HG03196 (cell line): ENCODE results near the gene NOL6.
"Not testable (repeated sequence)": the region's sequence is repeated elsewhere in the genome, so short reads cannot be mapped to it uniquely, and the experiment has no call there.

Source experiments
- ATAC-seq: cut with Tn5 transposase; IDR thresholded peaks from one replicate; pipeline ENCODE4 v1.9.1; 2021; ENCODE audit not compliant: unreplicated experiment

NOL6 gene

GRCh38 chr9:33472881-33473615 is 676 bp downstream of the NOL6 start:
- no peak for ATAC-seq

DNA sequence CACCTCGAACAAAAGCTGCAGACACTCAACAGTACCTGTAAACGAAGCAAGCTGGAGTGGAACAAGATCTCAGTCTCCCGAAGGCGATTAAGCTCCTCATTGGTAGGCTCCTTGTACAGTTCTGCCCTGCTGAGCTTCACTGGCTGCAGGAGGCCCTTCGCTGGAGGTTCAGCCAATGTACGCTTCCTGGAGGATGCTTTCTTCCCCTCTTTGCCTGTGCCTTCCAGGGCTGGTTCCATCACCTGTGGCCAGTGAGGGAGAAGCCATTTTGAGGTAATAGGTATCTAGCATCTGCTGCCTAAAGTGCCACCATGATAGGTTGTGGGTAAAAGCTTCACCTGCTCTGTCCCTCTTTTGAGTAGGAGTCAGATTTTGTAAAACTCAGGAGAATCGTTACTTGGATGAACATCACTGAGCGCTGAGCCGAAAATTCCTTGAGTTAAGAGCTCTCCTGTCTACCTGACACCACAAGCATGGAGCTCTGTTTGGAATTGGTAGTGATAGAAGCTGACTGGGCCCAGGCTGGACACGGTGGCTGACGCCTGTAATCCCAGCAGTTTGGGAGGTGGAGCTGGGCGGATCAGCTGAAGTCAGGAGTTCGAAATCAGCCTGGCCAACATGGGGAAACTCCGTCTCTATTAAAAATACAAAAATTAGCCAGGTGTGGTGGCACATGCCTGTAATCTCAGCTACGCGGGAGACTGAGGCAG is 1.4 kb downstream of the NOL6 start:
- ATAC-seq = no peak

DNA sequence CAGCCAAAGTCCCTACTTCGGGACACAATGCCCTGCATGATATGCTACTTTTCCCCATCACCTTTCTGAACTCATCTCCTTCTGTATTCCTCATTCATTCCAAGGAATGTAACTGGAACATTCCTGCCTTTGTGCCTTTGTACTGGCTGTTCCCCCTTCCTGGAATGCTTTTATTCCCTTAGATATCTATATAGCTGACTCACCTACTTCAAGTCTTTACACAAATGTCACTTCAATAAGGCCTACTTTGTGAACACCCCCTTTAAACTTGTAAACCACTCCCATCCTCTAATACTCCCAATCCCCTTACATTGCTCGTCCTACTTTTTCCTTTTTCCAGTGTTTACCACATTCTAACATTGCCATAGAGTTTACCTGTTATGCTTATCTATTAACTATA is 2.4 kb downstream of the NOL6 start:
- no peak for ATAC-seq

- ATAC-seq = no peak
Measured at GRCh38 chr9:33469891-33470290, 3.8 kb downstream of the NOL6 start.

- no peak for ATAC-seq
Measured at GRCh38 chr9:33468797-33469621, 4.7 kb downstream of the NOL6 start.

DNA sequence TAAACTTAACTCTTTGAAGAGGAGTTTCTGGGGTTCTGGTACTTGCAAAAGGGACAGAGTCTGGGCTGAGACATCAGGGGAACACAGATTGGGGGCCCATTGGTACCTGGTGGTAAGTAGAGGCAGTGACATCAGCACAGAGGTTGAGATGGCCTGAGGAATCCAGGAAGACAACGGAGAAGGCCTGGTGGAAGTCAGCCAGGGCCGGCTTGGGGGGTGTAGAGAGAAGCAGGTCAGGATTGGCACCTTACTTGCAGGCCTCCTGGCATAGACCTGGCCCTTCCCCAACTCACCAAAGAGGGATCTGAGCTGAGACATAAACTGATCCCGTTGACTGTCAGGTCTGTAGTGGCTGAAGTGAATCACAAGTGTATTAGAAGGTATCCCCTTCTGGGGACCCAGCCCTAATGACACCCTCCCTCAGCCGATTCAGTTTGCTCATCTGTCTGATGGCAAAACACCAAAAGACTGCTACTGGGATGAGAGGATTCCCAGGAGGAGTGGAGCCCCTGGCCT is 5.5 kb downstream of the NOL6 start:
- ATAC-seq = no peak

DNA sequence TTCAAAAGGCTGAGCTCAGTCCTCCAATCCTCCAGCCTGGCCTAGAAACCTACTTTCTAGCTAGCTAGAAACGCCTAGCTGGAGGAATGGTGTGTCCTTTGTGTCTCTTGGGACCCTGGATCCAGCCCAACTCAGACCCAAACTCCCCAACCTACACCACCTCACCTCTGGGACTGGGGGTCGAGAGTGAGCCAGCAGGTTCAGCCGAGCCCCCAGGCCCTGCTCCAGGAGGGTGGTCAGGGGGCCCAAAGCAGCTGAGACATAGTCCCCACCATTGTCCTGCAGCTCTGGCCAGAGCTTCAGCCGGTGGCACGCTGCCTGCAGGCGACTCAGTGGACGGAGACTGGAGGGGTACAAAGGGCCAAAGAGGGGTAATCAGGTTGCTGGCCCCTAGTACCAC is 6.2 kb downstream of the NOL6 start:
- ATAC-seq = no peak

DNA sequence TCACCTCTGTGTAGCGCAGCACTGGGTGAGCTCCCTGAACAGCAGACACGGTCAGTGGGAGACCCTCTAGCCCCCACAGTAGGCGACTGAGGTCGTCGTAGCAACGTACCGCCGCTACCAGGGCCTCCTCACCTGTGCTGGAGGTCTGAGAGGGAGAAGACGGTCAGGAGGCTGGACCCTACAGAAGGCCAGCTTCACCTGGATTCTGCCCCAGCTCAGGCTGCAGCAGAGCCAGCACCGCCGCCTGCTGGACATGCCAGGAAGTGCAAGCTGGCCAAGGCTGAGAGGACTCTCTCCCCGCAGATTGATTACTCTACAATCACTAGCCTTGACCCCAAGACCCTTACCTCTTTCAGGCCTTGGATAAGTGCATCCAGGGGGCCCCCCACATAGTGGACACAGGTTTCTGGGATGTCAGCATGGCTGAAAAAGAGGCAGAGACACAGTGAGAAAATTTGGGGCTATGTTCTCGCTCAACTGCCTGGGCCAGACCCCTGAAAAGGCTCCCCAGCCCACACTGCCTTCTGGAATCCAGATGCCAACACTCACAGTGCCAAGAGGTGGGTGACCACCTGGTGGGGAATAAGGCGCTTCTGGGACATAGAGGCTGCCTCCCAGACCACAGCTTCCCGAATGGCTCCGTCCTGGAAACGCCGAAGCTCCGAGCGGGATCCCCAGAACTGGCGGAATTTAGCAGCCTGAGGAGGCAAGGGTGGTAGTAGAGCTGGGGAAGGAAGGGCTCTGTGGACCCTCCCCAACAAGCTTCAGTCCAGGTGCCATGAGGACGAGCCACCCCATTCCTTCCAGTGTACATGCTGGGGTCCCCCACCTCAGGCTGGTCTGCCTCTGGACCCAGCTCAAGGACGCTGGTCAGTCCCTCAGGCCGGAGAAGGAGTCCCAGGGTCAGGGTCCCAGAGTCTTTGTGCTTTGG is 6.9 kb downstream of the NOL6 start:
- ATAC-seq = no peak

DNA sequence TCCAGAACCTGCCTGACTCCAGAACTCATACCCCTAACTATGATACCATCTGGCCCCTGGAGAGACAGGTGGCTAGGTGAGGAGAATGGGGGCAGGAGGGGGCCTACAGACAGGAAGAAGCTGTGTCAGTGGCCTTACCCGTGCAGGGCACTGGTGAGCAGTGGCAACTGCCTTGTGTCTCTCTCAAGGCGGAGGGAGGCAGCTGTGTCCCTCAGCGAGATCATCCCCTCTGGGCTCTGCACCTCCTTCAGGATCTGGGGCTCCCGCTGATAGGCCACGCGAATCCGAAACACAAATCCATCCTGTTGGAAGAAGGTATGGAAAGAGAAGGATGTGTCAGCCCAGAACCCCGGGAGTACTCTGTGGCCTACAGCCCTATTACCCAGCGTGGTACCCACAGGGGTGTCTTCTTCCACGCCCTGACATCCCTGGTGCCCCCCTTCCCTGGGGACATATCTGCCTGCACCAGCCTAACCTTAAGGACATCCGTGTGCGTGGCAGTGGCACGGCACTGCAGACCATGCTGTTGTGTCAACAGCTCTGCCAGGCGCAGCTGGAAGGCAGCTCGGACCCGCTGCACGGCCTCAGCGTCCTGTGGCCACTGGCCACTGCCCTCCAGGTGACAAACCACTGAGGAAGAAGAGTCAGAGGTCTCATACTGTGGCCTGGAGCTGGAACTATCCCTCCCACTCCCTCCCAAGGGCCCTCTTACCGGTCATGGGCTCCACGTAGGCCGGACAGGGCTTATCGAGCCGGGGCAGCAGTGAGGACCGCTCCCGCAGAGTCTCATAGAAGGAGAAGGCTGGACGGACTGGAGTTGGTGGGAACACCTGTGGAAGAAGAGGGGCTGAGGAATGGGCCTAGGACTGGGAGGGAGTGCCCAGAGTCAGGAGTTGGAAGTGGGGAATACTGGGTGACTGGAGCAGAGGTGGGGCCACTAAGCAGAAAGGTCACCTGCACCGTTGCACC is 7.8 kb downstream of the NOL6 start:
- no peak for ATAC-seq

- no peak for ATAC-seq
Measured at GRCh38 chr9:33465096-33465495, 8.6 kb downstream of the NOL6 start.

DNA sequence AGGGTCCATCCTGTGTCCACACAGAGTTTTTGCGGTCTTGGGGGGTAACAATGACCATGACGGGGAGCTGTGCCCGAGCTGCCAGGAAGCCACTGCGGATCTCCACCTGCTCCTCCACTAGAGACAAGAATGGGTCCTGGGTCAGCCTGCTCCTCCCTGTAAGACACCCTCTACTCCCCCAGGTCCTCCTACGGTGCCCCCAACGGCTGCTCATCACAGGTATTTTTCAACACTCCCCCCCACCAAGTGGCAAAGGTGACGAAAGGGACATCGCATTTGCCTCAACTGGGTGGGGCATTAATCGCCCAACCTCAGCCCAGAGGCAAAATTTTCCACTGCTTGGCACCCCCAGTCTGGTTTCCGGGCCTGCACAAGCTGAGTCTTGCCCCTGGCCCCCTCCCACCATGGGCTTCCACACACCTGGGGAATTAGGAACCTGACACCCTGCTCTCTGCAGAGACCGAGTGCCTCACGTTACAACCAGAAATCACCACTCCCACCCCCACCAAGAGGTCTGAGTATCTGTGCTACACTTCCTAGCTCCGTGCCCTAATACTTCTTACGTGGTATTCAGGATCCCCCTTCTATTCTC is 9.6 kb downstream of the NOL6 start:
- no peak for ATAC-seq

- no peak for ATAC-seq
Measured at GRCh38 chr9:33463151-33463550, 10.6 kb downstream of the NOL6 start.

DNA sequence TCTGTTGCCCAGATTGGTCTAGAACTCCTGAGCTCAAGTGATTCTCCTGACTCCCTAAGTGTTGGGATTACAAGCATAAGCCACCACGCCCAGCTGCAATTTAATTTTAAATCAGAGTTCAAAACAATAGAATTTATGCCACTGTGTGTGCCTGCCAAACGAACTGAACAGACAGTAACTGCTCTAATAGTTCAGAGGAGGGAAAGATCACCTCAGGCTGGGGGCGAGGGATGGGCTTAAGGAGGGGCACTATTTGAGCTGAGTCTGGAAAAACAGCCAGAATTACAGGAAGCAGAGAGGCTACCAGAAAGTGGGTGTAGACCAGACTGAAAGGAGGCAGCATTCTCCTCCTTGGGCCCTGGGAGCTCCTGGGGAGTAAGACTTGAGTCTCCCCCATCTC is 12.2 kb downstream of the NOL6 start:
- no peak for ATAC-seq

DNA sequence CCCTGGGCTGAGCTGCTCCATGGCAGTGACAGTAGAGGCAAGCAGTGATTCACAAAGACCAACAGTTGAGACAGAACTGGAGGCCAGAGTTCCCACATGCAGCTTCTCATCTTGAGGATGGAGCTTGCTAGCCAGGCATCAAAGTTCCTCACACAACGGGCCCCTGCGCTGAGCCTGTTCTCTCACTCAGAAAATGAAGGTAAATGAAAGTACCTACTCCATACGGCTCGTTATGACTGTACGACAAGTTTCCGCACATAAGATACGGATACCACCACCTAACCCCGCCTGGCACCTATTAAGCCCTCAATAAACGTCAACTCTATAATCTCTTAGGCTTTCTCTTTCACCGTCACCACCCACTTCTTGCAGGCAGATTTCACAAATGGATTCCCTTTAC is 12.9 kb downstream of the NOL6 start:
- ATAC-seq = no peak

DNA sequence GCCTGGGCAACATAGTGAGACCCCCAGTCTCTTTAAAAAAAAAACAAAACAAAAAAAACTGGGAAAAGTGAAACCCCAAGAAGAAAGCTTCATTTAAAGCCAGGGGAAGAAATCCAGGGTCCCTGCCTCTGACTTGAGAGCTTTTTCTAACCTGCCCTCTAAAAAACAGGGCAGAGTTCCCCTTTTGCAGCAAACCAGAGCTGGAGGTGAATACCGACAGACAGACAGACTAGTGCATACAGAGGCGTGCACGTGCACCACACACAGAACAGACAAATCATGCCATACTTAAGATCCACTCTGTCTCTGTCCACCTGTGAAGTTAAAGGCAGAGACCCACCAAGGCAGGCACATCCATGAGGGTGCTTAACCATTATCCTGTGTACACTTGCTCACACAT is 14.6 kb downstream of the NOL6 start:
- no peak for ATAC-seq

DNA sequence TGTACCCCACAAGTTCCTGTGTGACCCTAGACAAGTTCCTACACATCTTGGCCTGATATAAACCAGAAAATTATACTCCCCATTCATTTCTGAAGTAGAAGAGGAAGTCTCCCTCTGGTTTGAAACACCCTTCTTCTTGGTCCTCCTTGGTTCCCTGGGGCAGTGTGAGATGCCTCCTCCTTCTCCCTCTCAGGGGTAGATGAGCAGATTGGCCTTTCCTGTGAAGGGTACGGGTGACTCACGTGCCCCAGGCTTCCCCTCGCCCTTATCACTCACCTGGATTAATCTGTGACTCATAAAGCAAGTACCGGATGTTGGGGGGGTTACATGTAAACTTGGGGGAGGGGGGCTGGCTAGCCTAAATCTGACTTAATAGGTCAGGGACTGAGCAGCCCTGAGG is 15.3 kb downstream of the NOL6 start:
- ATAC-seq = no peak

DNA sequence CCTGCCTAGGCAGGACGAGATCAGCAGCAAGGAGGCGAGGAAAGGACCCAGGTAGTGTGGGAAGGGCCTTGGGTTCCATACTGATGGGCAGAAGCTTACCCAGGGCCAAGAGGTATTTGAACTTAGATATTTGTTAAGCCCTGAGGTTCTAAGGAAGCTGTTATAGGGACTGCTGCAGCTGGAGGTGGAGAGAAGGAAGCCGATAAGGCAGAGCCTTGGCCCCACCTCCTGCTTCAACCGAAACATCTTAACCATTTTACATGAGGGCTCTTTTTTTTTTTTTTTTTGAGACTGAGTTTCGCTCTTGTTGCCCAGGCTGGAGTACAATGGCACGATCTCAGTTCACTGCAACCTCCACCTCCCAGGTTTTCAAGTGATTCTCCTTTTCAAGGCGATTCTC is 17.8 kb downstream of the NOL6 start:
- ATAC-seq = no peak

DNA sequence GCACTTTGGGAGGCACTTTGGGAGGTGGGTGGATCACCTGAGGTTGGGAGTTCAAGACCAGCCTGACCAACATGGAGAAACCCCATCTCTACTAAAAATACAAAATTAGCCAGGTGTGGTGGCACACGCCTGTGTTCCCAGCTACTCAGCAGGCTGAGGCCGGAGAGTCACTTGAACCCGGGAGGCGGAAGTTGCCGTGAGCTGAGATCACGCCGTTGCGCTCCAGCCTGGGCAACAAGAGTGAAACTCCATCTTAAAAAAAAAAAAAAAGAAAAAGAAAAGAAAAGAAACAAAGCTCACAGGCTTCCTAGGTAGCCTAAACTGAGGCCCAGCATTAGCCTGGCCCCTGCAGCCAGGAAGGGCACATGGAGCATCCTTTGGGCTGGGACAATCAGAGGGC is 18.3 kb downstream of the NOL6 start:
- not testable (repeated sequence) for ATAC-seq

GRCh38 chr9:33454661-33455026 is 19.1 kb downstream of the NOL6 start:
- not testable (repeated sequence) for ATAC-seq
